HG02870 (cell line): ENCODE results near the gene KCNE1.
"Not testable (repeated sequence)": the region's sequence is repeated elsewhere in the genome, so short reads cannot be mapped to it uniquely, and the experiment has no call there.

Experiments used
- ATAC-seq: cut with Tn5 transposase; IDR thresholded peaks from one replicate; pipeline ENCODE4 v1.9.1; 2021; ENCODE audit warnings: mild to moderate bottlenecking, moderate library complexity; ENCODE audit not compliant: unreplicated experiment

KCNE1 gene

DNA sequence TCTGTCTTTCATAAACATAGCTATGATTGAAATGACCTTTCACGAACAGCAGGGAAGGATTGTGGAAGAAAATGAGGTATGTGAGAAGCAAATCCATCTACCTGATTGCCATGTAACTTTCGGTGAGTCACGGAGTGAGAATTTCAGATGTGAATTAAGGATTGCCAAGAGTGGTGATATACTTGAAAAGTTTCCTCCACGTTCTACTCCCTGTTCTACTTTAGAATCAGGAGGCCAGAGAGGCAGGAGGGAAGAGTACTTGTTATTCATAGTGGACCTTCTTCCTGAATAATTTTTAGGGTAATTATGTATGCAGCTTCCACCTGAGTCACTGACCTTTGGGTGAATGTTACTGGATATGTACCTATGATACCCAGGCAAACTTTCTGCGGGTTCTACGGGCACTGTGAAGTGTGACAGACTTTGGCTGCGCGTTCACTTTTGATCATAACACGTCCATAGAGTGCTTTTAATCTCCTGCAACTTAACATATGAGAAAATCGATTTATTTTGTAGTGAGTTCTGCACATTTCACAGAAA lies 2.6 kb upstream of the KCNE1 start:
- ATAC-seq, result no peak

DNA sequence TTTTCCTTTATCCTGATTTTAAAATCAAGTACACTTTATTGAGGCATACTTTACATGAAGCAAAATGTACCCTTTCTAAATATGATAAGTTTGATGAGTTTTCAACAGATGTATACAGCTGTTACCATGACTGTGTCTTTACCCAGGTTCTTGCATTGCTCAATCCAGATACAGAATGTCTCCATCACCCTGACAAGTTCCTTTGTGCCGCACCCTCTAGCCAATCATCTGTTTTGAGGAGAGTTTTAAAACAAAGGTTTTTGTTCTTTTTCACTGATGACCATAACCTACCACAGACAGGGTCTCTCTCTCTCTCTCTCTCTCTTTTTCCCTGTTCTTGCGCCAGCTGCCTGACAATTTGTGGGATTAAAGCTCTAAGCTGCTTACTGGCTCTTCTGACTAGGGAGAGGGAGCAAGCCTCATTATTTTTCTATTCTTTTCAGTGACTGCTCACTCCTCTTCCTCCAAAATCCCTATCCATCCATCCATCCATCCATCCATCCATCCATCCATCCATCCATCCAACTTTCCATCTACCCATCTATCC lies 1.2 kb upstream of the KCNE1 start:
- ATAC-seq, result no peak

DNA sequence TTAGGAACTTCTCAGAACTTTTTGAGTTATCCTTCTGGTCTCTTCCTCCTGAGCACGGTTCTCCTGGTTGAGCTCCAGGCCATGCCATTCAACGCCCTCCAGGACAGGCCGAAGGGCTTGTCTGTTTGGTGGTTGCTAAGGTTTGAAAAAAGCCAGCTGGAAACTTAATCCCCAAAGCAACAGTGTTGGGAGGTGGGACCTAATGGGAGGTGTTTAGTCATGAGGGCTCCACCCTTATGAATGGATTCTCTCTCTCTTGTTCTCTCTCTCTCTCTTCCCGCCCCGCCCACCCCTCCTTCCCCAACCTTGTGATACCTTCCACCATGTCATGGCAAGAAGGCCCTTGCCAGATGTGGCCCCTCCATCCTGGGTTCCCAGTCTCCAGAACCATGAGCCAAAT lies 829 bp downstream of the KCNE1 start:
- ATAC-seq, result no peak

- ATAC-seq, result peak; percentile 61
Observed at GRCh38 chr21:34510148-34511142, 1.6 kb downstream of the KCNE1 start.

- ATAC-seq, result no peak
Observed at GRCh38 chr21:34509151-34509550, 2.9 kb downstream of the KCNE1 start.

- ATAC-seq, result no peak
Observed at GRCh38 chr21:34504595-34504994, 7.4 kb downstream of the KCNE1 start.

DNA sequence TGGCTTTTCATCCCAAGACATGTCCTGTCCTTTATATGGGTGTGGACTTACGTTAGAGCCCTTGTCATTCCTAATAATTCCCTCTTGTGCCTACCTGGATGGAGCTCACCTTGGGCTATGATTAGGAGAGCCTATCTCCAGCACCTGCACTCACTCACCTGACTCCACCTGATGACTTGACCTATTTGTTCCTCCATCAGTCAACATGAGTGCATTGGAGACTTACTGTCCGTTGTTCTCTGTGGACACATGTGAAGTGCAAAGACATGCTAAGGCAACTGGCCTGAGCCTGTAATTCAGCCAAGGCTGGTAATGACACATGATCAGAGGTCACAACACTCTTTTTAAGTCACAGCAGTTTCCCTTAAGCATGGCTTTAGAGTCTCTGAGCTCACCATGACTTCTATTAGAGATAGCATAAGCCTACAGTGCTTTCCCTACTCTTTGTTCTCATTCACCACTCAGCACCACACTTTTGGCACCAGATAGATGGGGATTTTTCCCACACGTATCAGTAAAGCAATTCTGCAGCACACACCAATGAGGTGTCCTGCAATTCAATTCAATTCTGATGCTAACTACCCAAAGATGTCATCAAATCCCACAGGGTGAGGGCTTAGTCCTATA lies 9.4 kb downstream of the KCNE1 start:
- ATAC-seq, result no peak

DNA sequence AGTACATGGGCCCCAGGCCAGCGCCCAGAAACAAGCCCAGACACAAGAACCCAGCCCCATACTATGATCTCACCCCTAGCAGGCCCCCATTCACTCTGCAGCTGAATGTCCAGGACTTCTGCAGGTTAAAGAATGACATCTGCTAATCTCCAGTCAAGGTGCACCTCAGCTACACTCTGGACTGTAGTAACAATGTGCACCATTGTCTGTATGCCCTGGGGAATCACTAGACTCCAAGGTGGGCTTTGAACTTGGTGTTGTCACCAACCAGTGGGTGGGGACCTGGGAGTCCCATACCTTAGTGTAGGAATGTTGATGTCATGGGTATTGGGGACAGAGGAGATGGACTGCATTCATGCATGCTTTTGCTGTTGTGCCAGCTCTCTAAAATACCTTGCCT lies 10.3 kb downstream of the KCNE1 start:
- no peak for ATAC-seq

DNA sequence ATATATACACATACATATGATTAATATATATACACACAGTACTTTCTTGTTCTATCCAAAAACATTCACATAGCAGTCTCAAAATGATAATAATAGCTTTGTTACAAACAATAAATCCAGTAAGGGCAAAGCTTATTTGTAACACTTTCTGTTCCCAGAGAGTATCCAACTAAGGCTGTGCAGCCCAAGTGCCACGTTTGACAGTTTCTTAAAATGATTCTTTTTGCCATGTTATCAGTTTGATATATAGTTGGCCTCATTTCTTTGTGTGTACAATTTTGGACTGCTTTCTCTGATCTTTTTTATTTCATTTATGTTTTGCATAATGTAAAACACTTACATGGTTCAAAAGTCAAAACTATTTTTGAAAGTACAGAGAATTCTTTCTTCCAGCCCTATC lies 11.8 kb downstream of the KCNE1 start:
- no peak for ATAC-seq

GRCh38 chr21:34499116-34499515 lies 12.9 kb downstream of the KCNE1 start:
- no peak for ATAC-seq

GRCh38 chr21:34498623-34499022 lies 13.4 kb downstream of the KCNE1 start:
- ATAC-seq, result no peak

GRCh38 chr21:34483854-34484253 lies 28.2 kb downstream of the KCNE1 start:
- ATAC-seq, result not testable (repeated sequence)

DNA sequence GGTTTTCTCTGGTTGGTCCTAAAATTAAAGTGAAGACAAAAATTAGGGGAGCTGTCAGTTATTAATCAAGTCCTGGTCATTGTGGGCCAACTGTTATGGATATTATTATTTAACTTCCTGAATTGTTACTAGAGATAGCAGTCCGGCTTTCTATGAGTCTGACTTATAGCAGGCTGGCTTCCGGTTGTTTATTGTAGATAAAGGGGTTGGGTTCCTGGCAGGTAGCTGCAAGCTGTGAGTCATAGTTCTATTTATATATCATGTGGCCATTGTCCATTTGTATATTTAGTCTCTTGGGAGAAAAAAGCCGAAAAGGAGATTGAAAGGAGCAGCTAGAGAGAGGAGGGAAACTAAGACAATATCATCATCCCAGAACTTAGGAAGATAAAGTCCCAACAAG lies 28.6 kb downstream of the KCNE1 start:
- ATAC-seq, result not testable (repeated sequence)

- ATAC-seq, result not testable (repeated sequence)
Observed at GRCh38 chr21:34467333-34467732, 44.7 kb downstream of the KCNE1 start.

DNA sequence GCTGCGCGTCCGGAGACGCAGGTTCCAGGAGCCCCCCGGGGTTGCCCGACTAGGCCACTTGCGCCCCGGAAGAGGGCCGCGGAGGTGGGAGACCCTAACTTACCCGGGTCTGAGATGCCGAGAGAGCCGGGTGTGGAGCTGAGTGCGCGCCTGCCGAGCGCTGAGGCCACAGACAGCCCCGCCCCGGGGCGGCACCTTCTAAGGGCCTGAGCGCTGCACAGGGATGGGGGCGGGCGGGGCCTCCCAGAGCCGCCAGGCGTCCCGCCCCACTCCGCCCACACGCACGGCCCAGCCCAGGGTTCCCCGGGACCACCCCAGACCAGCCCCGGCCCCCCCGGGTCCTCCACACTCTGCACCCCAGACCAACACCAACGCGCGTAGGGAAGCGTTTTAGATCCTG lies 52.6 kb downstream of the KCNE1 start:
- ATAC-seq, result not testable (repeated sequence)

DNA sequence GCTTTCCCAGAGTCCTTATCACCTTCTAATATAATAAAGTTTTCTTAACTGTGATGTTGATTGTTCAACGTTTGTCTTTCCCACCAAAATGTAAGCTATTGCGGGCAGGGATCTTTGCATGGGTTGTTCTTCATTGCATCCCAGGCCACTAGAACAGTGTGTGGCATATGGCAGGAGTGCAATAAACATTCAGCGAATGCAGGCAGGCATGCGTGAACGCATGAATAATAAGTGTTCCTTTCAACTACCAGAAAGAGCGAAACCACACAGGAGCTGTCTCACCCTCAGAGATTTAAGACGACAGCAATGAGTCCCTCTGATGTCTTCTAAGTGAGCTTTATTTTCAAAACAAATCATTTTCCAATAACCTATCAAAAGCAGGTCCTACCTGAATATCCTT lies 53.7 kb downstream of the KCNE1 start:
- ATAC-seq, result not testable (repeated sequence)

- not testable (repeated sequence) for ATAC-seq
Observed at GRCh38 chr21:34456180-34456579, 55.8 kb downstream of the KCNE1 start.

DNA sequence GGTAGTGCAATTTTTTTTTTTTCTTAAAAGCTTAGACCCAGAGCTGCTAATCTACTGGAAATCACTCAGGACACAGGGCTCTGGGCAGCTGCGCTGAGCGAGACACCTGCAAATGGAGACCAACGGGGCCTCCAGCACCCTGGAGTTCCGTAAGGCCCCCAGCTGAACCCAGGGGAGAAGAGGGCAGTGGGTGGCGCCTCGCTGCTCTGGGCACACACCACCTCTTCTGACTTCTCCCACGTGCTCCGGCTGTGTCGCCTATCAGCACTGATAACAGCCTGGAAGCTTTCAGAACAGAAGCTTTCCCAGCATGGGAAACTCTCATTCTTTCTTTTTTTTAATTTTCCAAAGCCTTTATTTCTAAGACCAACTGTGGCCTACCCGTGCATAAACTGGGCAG lies 56.4 kb downstream of the KCNE1 start:
- ATAC-seq, result not testable (repeated sequence)

DNA sequence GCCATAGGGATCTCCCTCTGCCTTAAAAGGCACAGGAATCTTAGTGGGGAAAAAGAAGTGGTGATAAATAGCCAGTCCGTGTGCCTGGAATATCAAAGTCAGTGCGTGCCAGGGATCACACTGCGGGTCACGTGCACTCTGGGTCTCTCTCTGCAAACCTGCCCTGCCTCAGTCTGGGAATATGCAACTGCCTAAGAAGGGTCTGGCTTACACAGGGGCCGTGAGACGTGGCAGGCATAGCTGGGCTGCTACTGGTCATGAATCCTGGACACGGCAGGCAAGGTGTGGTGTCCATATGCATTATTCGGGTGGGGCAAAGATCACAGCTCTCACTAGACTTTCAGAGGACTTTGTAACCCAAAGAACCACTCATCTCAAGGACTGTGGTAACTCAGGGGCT lies 65.0 kb downstream of the KCNE1 start:
- ATAC-seq, result not testable (repeated sequence)

- not testable (repeated sequence) for ATAC-seq
Observed at GRCh38 chr21:34443486-34443885, 68.5 kb downstream of the KCNE1 start.

- not testable (repeated sequence) for ATAC-seq
Observed at GRCh38 chr21:34429710-34430109, 82.3 kb downstream of the KCNE1 start.
